DND-41 (cell line): Measurements from ENCODE around the gene TIAL1.
A peak's percentile ranks its signal among the peaks of the same experiment; 100 is the strongest.

Experiments used
- ATAC-seq: fragments of 200-7000 bp; cut with Tn5 transposase; 3 replicates; pipeline ENCODE4 v1.9.1; 2021; ENCODE audit warnings: low read depth; ENCODE audit not compliant: insufficient read depth
- DNase-seq: peaks from one replicate; pipeline ENCODE4 v3.0.0-alpha.2; 2020
- H2AFZ ChIP-seq: 2 replicates; pipeline ENCODE4 v1.6.0; 2012; ENCODE audit warnings: low read depth, low read length
- H3K27ac ChIP-seq: 2 replicates; pipeline ENCODE4 v1.5.1; 2012; ENCODE audit warnings: low read length, inconsistent platforms
- H3K27me3 ChIP-seq: fragments of 200-600 bp; sonication (generic); 2 replicates; pipeline ENCODE4 v1.6.0; 2012; ENCODE audit warnings: low read length, mild to moderate bottlenecking, inconsistent platforms; ENCODE audit not compliant: insufficient read depth, poor library complexity
- H3K36me3 ChIP-seq: 2 replicates; pipeline ENCODE4 v1.5.1; 2012; ENCODE audit warnings: low read length, inconsistent platforms; ENCODE audit not compliant: insufficient read depth
- H3K4me1 ChIP-seq: 2 replicates; pipeline ENCODE4 v1.5.1; 2012; ENCODE audit warnings: mild to moderate bottlenecking, low read length; ENCODE audit not compliant: insufficient read depth
- H3K4me2 ChIP-seq: 2 replicates; pipeline ENCODE4 v1.6.0; 2012; ENCODE audit warnings: mild to moderate bottlenecking, moderate library complexity, low read length, inconsistent platforms; ENCODE audit not compliant: insufficient read depth
- H3K4me3 ChIP-seq, 2 experiments: fragments of 200-600 bp in 1 of 2; shearing (Covaris generic) in 1 of 2; 2 replicates each; pipeline ENCODE4 v1.5.1; 2012 to 2016; ENCODE audit warnings: inconsistent platforms in 2 of 2, low read length in 2 of 2, mild to moderate bottlenecking in 2 of 2, low read depth in 1 of 2, moderate library complexity in 1 of 2
- H3K79me2 ChIP-seq: 2 replicates; pipeline ENCODE4 v1.6.0; 2012; ENCODE audit warnings: low read length, inconsistent platforms; ENCODE audit not compliant: insufficient read depth
- H3K9ac ChIP-seq: 2 replicates; pipeline ENCODE4 v1.6.0; 2012; ENCODE audit warnings: low read depth, mild to moderate bottlenecking, inconsistent platforms, low read length, moderate library complexity
- H3K9me3 ChIP-seq: 2 replicates; pipeline ENCODE4 v1.5.1; 2012; ENCODE audit warnings: low read length, moderate library complexity, mild to moderate bottlenecking, inconsistent platforms; ENCODE audit not compliant: insufficient read depth, severe bottlenecking
- H4K20me1 ChIP-seq: 2 replicates; pipeline ENCODE4 v1.6.0; 2012; ENCODE audit warnings: low read length; ENCODE audit not compliant: insufficient read depth
- EZH2 ChIP-seq: IDR thresholded peaks from 3 replicates; pipeline ENCODE4 v1.6.1; 2012; ENCODE audit warnings: borderline replicate concordance, low read depth, mild to moderate bottlenecking, moderate library complexity, low read length, inconsistent platforms; ENCODE audit not compliant: severe bottlenecking
- TF ChIP-seq, protein P1 (sequence below): IDR thresholded peaks from 2 replicates; pipeline ENCODE4 v1.5.1; 2012; ENCODE audit warnings: borderline replicate concordance, low read length, moderate library complexity, mild to moderate bottlenecking; ENCODE audit not compliant: poor library complexity, severe bottlenecking; ENCODE audit errors: extremely low read depth

Gene TIAL1

DNA sequence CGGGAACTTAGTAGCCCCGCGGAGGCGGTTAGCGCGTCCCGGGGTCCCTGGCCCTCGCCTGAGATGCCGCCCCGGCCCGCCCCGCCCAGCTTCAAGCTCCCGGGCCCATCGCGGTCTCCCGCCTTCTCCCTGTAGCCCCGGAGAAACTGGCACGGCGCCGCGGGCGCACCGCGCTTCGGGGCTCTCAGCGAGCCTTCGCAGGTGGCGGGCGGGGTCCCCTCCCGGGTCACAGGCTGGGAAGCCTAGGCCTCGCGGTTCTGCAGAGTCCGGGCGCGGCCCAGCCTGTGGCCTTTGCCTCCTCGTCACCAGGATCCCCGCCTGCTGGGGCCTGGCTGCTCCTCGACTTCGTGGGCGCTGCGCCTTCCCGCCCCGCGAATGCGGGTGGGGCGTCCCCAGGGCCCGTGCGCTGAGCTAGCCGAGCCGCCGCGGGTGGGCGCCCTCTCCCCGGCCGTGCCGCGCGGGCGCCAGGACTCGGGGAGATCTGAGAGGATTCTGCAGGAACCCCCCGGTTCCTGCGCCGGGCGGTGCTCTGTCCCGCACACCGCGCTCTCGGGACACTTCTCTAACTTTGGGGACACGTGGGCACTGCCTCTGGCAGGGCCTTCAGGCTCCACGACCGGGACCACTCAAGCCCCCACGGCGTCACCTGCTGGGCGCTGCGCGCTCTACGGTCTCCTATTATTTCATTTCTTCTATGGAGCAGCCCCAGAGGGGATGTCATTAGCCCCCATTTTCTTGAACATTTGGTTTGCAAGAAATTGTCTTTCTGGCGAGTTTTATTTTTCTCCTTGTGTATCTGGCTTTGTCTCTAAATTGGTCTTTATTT is 53.6 kb downstream of the TIAL1 start:
- DNase-seq (peak; percentile 83), ATAC-seq (peak; percentile 64)
- Histone ChIP-seq H3K4me3 (peak overlapping the region; percentile 38 to 61), H2AFZ (peak overlapping the region; percentile 88), H3K9ac (peak overlapping the region; percentile 90), H3K79me2 (peaks cover 37% of the 10 kb centered on the region), H3K27me3 (no peaks in the 10 kb centered on the region), H4K20me1 (peaks cover 19% of the 10 kb centered on the region; the same call in 1 of the 2 replicates), H3K27ac (peak overlapping the region; percentile 84), H3K4me2 (peak overlapping the region; percentile 96), H3K36me3 (no peaks in the 10 kb centered on the region), H3K9me3 (no peaks in the 10 kb centered on the region), H3K4me1 (peaks cover 47% of the 10 kb centered on the region)
- no peak for TF ChIP-seq EZH2
- TF ChIP-seq, protein P1, sequence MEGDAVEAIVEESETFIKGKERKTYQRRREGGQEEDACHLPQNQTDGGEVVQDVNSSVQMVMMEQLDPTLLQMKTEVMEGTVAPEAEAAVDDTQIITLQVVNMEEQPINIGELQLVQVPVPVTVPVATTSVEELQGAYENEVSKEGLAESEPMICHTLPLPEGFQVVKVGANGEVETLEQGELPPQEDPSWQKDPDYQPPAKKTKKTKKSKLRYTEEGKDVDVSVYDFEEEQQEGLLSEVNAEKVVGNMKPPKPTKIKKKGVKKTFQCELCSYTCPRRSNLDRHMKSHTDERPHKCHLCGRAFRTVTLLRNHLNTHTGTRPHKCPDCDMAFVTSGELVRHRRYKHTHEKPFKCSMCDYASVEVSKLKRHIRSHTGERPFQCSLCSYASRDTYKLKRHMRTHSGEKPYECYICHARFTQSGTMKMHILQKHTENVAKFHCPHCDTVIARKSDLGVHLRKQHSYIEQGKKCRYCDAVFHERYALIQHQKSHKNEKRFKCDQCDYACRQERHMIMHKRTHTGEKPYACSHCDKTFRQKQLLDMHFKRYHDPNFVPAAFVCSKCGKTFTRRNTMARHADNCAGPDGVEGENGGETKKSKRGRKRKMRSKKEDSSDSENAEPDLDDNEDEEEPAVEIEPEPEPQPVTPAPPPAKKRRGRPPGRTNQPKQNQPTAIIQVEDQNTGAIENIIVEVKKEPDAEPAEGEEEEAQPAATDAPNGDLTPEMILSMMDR = peak; percentile 76

DNA sequence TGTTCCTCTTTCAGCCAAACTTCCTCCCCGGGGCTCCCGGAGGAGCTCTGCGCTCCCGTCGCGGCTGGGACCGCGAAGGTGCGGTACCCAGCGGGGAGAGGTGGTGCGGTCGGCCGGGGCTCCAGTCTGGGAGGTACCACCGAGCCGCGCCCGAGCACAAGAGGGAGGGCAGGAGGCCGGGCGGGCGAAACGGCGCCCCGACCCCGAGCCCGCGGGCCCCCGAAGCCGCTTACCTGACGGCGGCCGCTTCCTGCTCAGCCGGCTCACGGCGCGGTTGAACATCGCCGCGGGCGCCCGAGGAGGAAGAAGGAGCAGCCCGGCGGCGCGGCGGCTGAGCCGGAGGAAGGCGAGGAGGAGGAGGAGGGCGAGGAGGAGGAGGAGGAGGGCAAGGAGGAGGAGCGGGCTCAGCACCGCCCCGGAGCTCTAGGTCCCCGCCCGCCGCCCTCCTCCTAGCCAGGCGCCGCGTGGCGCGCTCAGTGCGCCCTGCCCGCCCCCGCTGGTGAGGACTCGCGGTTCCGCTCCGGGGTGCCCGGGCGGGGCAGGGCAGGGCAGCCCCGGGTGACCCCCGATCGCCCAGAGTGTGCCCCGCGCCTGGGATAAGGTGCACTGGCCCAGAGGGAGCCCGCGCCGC is 54.3 kb downstream of the TIAL1 start, which contains the start of gene RGS10:
Gene RGS10, minus strand, starts transcription at position 363 of the 631 bp plus-strand sequence. Its CDS starts 81 bp downstream, at position 282.
- Histone ChIP-seq H3K9me3 (no peaks in the 10 kb centered on the region), H3K27ac (peak within 1 kb of the TSS; percentile 84), H3K36me3 (no peaks in the 10 kb centered on the region), H2AFZ (peak within 1 kb of the TSS; percentile 88), H3K9ac (peak within 1 kb of the TSS; percentile 90), H3K79me2 (peaks cover 45% of the 10 kb centered on the region), H3K27me3 (no peaks in the 10 kb centered on the region), H3K4me1 (peaks cover 47% of the 10 kb centered on the region), H3K4me2 (peak within 1 kb of the TSS; percentile 96), H3K4me3 (peak within 1 kb of the TSS; percentile 38 to 61), H4K20me1 (peaks cover 21% of the 10 kb centered on the region; the same call in 1 of the 2 replicates)
- TF ChIP-seq, protein P1 = no peak
- no peak for TF ChIP-seq EZH2
- DNase-seq = peak; percentile 91
- peak; percentile 84 for ATAC-seq

DNA sequence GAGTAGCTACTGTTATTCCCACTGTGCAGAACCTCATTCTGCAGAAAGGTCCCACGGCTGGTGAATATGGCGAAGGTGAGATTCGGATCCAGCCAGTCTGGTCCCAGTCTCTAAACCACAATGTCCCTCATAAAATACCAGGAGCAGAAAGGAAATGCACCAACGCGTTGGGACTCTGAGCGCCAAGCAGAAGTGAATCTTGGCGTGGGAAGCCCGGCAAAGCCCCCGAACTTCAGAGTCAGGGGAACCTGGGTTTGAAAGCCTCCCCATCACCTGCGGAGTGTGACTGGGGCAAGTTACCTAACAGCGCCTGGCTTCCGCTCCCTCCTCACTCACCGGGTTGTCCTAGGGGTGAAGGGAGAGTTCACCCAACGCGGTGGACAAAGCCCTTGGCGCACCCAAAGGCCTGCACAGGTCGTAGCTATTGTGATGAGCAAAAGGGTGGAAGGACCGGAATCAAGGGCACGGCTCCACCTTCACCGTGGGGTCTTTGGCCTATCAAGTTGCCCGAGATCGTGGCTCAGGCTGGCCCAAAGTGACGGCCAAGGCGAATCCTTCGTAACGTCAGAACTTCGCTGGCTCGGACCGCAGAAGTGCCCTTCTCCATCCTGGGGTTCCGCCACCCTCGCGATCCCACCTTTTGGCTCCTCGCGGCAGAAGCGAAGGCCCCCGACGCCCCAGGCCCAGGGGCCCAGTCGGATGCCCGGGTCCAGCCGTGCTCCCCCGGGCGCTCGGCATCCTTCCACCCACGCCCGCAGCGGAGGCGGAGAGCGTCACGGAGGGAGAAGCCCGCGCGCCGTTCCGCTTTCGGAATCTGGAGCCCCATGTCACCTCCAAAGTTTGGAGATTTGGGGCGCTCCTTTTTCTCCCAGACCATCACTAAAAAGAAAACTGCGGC is 55.1 kb downstream of the TIAL1 start:
- no peaks in the 10 kb centered on the region for H3K27me3 ChIP-seq
- no peaks in the 10 kb centered on the region for H3K9me3 ChIP-seq
- H3K9ac ChIP-seq = peak overlapping the region; percentile 90
- TF ChIP-seq EZH2 = no peak
- TF ChIP-seq, protein P1 = no peak
- H4K20me1 ChIP-seq = peaks cover 21% of the 10 kb centered on the region; the same call in 1 of the 2 replicates
- H3K79me2 ChIP-seq = peaks cover 50% of the 10 kb centered on the region
- H3K27ac ChIP-seq = peak overlapping the region; percentile 10; the same call in 1 of the 2 replicates
- peak overlapping the region; percentile 88 for H2AFZ ChIP-seq
- DNase-seq (peak; percentile 35), ATAC-seq (no peak)
- H3K4me2 ChIP-seq = peak overlapping the region; percentile 96
- peak overlapping the region; percentile 38 to 61; a peak in 3 of 4 replicates for H3K4me3 ChIP-seq
- no peaks in the 10 kb centered on the region for H3K36me3 ChIP-seq
- peaks cover 47% of the 10 kb centered on the region for H3K4me1 ChIP-seq
